Measurements from ENCODE around the gene HTATSF1. TPM values are rescaled to one million over a fixed set of nuclear protein-coding genes. Genes with fewer than 3 reads are reported as not detected.

HTATSF1 gene
- total and polyA plus RNA-seq, 12 donors = 36.7 to 77.8 (median 62.1) TPM

GRCh38 chrX:136473663-136474062, 23.7 kb upstream of the HTATSF1 start:
- 82 to 83% methylated on average over 4 of the region's 4 CpGs for WGBS, 2 donors
- Histone ChIP-seq H3K4me1 (no peaks in the 10 kb centered on the region), H3K27ac (no peak overlapping the region), H3K4me3 (no peak overlapping the region), H3K36me3 (no peaks in the 10 kb centered on the region), H3K9me3 (no peaks in the 10 kb centered on the region), H3K27me3 (peaks cover 0 to under 1% (median 0%) of the 10 kb centered on the region in 7 donors)
- DNase-seq = no peak
- no peak for TF ChIP-seq CTCF (IDR thresholded peaks at IDR 0.05)
- no peak for ATAC-seq
- intact Hi-C loops (cut with DNase I) = no loop called here

GRCh38 chrX:136475236-136475635, 22.2 kb upstream of the HTATSF1 start:
- H3K27me3 ChIP-seq = peaks cover 0 to 8% (median 0%) of the 10 kb centered on the region in 7 donors
- no peak overlapping the region for H3K4me3 ChIP-seq
- DNase-seq (no peak), ATAC-seq (no peak)
- no peaks in the 10 kb centered on the region for H3K36me3 ChIP-seq
- intact Hi-C loops (cut with DNase I) = no loop called here
- peaks cover 0 to 1% (median 0%) of the 10 kb centered on the region in 9 donors for H3K4me1 ChIP-seq
- H3K27ac ChIP-seq = no peak overlapping the region
- no peaks in the 10 kb centered on the region for H3K9me3 ChIP-seq
- no peak for TF ChIP-seq CTCF (IDR thresholded peaks at IDR 0.05)
- 63 to 79% methylated on average over 3 of the region's 3 CpGs for WGBS, 2 donors

GRCh38 chrX:136476501-136476900, 20.9 kb upstream of the HTATSF1 start:
- TF ChIP-seq CTCF (IDR thresholded peaks at IDR 0.05) = no peak
- 92 to 100% methylated on average over 2 of the region's 2 CpGs for whole genome bisulfite sequencing, 2 donors
- H3K4me1 ChIP-seq = peaks cover 0 to 5% (median 0%) of the 10 kb centered on the region in 9 donors
- no peaks in the 10 kb centered on the region for H3K36me3 ChIP-seq
- no peak for DNase-seq
- intact Hi-C loops (cut with DNase I) = no loop called here
- no peak for ATAC-seq
- H3K9me3 ChIP-seq = no peaks in the 10 kb centered on the region
- H3K4me3 ChIP-seq = no peak overlapping the region
- H3K27me3 ChIP-seq = peaks cover 0 to 13% (median 0%) of the 10 kb centered on the region in 7 donors
- no peak overlapping the region for H3K27ac ChIP-seq

- ATAC-seq (no peak), DNase-seq (no peak)
- peak in 1 of 9 donors; percentile 11 for TF ChIP-seq CTCF (IDR thresholded peaks at IDR 0.05)
- intact Hi-C loops (cut with DNase I) = no loop called here
- Histone ChIP-seq H3K4me1 (peaks cover 0 to 5% (median 0%) of the 10 kb centered on the region in 9 donors), H3K27me3 (peaks cover 0 to 13% (median 0%) of the 10 kb centered on the region in 7 donors), H3K27ac (no peak overlapping the region), H3K4me3 (no peak overlapping the region), H3K9me3 (no peaks in the 10 kb centered on the region), H3K36me3 (no peaks in the 10 kb centered on the region)
- WGBS, 2 donors = 62 to 81% methylated on average over 2 of the region's 2 CpGs
Observed at GRCh38 chrX:136477026-136477425, 20.4 kb upstream of the HTATSF1 start.

Measured in heart right ventricle (tissue), 16 donors.